ENCODE results near the gene ZFP36L2. TPM values are rescaled to one million over a fixed set of nuclear protein-coding genes. Genes with fewer than 3 reads are reported as not detected.

Gene ZFP36L2
- total and polyA plus RNA-seq, 9 of the 15 experiments (the other 6 are each of a cell fraction or from before 2014, with no cell fraction given): 4.1 to 60.6 (median 20.3) TPM

GRCh38 chr2:43178055-43178598, 48.3 kb downstream of the ZFP36L2 start (continued):
- peak in 1 of 2 experiments; percentile 39; a peak in 1 of 4 replicates for TF ChIP-seq KDM1A (IDR thresholded peaks at IDR 0.05)
- TF ChIP-seq, protein P1, sequence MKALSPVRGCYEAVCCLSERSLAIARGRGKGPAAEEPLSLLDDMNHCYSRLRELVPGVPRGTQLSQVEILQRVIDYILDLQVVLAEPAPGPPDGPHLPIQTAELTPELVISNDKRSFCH (CRISPR knock-in tag; IDR thresholded peaks at IDR 0.05): no peak
- TF ChIP-seq, protein P1 (tag; IDR thresholded peaks at IDR 0.05): peak; percentile 94
- TF ChIP-seq, protein P2, sequence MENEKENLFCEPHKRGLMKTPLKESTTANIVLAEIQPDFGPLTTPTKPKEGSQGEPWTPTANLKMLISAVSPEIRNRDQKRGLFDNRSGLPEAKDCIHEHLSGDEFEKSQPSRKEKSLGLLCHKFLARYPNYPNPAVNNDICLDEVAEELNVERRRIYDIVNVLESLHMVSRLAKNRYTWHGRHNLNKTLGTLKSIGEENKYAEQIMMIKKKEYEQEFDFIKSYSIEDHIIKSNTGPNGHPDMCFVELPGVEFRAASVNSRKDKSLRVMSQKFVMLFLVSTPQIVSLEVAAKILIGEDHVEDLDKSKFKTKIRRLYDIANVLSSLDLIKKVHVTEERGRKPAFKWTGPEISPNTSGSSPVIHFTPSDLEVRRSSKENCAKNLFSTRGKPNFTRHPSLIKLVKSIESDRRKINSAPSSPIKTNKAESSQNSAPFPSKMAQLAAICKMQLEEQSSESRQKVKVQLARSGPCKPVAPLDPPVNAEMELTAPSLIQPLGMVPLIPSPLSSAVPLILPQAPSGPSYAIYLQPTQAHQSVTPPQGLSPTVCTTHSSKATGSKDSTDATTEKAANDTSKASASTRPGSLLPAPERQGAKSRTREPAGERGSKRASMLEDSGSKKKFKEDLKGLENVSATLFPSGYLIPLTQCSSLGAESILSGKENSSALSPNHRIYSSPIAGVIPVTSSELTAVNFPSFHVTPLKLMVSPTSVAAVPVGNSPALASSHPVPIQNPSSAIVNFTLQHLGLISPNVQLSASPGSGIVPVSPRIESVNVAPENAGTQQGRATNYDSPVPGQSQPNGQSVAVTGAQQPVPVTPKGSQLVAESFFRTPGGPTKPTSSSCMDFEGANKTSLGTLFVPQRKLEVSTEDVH (IDR thresholded peaks at IDR 0.05; ENCODE audit: low read depth, partially characterized antibody): no peak
- TF ChIP-seq ZBTB7A (IDR thresholded peaks at IDR 0.05; ENCODE audit: borderline replicate concordance, control insufficient read depth, low read depth, low read length): no peak; the same call in 1 of the 2 replicates
- TF ChIP-seq JUN (IDR thresholded peaks at IDR 0.05; ENCODE audit: borderline replicate concordance, low read depth, low read length): peak; percentile 37; the same call in 1 of the 2 replicates
- TF ChIP-seq JUN (CRISPR knock-in tag; IDR thresholded peaks at IDR 0.05; ENCODE audit: borderline replicate concordance): no peak
- TF ChIP-seq, protein P3, sequence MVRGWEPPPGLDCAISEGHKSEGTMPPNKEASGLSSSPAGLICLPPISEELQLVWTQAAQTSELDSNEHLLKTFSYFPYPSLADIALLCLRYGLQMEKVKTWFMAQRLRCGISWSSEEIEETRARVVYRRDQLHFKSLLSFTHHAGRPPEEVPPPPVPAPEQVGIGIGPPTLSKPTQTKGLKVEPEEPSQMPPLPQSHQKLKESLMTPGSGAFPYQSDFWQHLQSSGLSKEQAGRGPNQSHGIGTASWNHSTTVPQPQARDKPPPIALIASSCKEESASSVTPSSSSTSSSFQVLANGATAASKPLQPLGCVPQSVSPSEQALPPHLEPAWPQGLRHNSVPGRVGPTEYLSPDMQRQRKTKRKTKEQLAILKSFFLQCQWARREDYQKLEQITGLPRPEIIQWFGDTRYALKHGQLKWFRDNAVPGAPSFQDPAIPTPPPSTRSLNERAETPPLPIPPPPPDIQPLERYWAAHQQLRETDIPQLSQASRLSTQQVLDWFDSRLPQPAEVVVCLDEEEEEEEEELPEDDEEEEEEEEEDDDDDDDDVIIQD (CRISPR knock-in tag; IDR thresholded peaks at IDR 0.05): 0 out of 2 replicates have a peak, but pooled peaks have one; percentile 82
- peak; percentile 66 for TF ChIP-seq L3MBTL2 (IDR thresholded peaks at IDR 0.05)
- no peak; the same call in 1 of the 2 replicates for TF ChIP-seq ZNF444 (CRISPR knock-in tag; IDR thresholded peaks at IDR 0.05)
- TF ChIP-seq SOX6 (IDR thresholded peaks at IDR 0.05): peak; percentile 88
- TF ChIP-seq ZNF75A (CRISPR knock-in tag; IDR thresholded peaks at IDR 0.05): 0 out of 2 replicates have a peak, but pooled peaks have one; percentile 10
- no peak for TF ChIP-seq ZKSCAN3 (CRISPR knock-in tag; IDR thresholded peaks at IDR 0.05)
- TF ChIP-seq, protein P4, sequence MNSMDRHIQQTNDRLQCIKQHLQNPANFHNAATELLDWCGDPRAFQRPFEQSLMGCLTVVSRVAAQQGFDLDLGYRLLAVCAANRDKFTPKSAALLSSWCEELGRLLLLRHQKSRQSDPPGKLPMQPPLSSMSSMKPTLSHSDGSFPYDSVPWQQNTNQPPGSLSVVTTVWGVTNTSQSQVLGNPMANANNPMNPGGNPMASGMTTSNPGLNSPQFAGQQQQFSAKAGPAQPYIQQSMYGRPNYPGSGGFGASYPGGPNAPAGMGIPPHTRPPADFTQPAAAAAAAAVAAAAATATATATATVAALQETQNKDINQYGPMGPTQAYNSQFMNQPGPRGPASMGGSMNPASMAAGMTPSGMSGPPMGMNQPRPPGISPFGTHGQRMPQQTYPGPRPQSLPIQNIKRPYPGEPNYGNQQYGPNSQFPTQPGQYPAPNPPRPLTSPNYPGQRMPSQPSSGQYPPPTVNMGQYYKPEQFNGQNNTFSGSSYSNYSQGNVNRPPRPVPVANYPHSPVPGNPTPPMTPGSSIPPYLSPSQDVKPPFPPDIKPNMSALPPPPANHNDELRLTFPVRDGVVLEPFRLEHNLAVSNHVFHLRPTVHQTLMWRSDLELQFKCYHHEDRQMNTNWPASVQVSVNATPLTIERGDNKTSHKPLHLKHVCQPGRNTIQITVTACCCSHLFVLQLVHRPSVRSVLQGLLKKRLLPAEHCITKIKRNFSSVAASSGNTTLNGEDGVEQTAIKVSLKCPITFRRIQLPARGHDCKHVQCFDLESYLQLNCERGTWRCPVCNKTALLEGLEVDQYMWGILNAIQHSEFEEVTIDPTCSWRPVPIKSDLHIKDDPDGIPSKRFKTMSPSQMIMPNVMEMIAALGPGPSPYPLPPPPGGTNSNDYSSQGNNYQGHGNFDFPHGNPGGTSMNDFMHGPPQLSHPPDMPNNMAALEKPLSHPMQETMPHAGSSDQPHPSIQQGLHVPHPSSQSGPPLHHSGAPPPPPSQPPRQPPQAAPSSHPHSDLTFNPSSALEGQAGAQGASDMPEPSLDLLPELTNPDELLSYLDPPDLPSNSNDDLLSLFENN (IDR thresholded peaks at IDR 0.05; ENCODE audit: low read depth in 2 of 2, low read length in 2 of 2): peak in 1 of 2 experiments; percentile 61; a peak in 1 of 4 replicates
- no peak for TF ChIP-seq POLR3A (IDR thresholded peaks at IDR 0.05; ENCODE audit: borderline replicate concordance, extremely low read depth, insufficient read depth, insufficient read length)
- TF ChIP-seq CXXC5 (CRISPR knock-in tag; IDR thresholded peaks at IDR 0.05): peak; percentile 85
- TF ChIP-seq ATF7 (IDR thresholded peaks at IDR 0.05): peak; percentile 40; the same call in 1 of the 2 replicates
- TF ChIP-seq RBM14 (IDR thresholded peaks at IDR 0.05; ENCODE audit: borderline replicate concordance, insufficient read depth, low read depth, low read length): no peak
- TF ChIP-seq GATAD2A (IDR thresholded peaks at IDR 0.05): peak; percentile 91
- no peak for TF ChIP-seq XRCC4 (IDR thresholded peaks at IDR 0.05; ENCODE audit: extremely low read depth, insufficient read depth, insufficient read length)
- TF ChIP-seq KLF1 (tag; IDR thresholded peaks at IDR 0.05): no peak

Data from K562 (cell line).